CD8-positive, alpha-beta memory T cell (primary cell): ENCODE results near the gene PSD2. TPM values are rescaled to one million over a fixed set of nuclear protein-coding genes. Genes with fewer than 3 reads are reported as not detected.

Experiments
- CTCF ChIA-PET: fragments of 350-600 bp; sonication (Branson Sonifier 250); formaldehyde crosslinking; loops from one replicate; lab custom pipeline; 2021; ENCODE audit warnings: antibody characterized with exemption; lab: Charles Lee
- POLR2A ChIA-PET: fragments of 350-600 bp; sonication (Branson Sonifier 250); formaldehyde crosslinking; loops from one replicate; lab custom pipeline; 2021; ENCODE audit warnings: antibody characterized with exemption; lab: Charles Lee
- DNase-seq, 5 donors: peaks; one replicate each; pipeline versions ENCODE4 v3.0.0 to v3.0.0-alpha.2; 2020 to 2022; ENCODE audit warnings: mixed read lengths in 1 of 5
- H3K27ac ChIP-seq: one replicate; pipeline ENCODE4 v1.7.0; 2013; ENCODE audit warnings: low read depth, mild to moderate bottlenecking, low read length, moderate library complexity
- H3K27me3 ChIP-seq: 2 replicates; pipeline ENCODE4 v1.7.0; 2013; ENCODE audit warnings: low read length, mild to moderate bottlenecking; ENCODE audit not compliant: insufficient read depth, poor library complexity, severe bottlenecking
- H3K36me3 ChIP-seq: 2 replicates; pipeline ENCODE4 v1.7.0; 2013; ENCODE audit warnings: mild to moderate bottlenecking, low read length, moderate library complexity; ENCODE audit not compliant: insufficient read depth
- H3K4me1 ChIP-seq: 2 replicates; pipeline ENCODE4 v1.7.0; 2013; ENCODE audit warnings: mild to moderate bottlenecking, low read length, moderate library complexity; ENCODE audit not compliant: insufficient read depth
- H3K4me3 ChIP-seq: 2 replicates; pipeline ENCODE4 v1.7.0; 2013; ENCODE audit warnings: mild to moderate bottlenecking, low read length
- H3K9me3 ChIP-seq: 2 replicates; pipeline ENCODE4 v1.7.0; 2013; ENCODE audit warnings: mild to moderate bottlenecking, low read length
- H3K27ac Mint-ChIP-seq, 8 donors: one replicate each; pipeline ENCODE4 v1.8.0; 2020 to 2021; ENCODE audit warnings: mixed read lengths in 8 of 8, mild to moderate bottlenecking in 6 of 8, inconsistent platforms in 3 of 8, moderate library complexity in 3 of 8
- H3K27me3 Mint-ChIP-seq, 2 donors: one replicate each; pipeline ENCODE4 v1.8.0; 2020 to 2021; ENCODE audit warnings: mixed read lengths in 2 of 2, mild to moderate bottlenecking in 1 of 2, moderate library complexity in 1 of 2
- H3K36me3 Mint-ChIP-seq, 3 donors: one replicate each; pipeline ENCODE4 v1.8.0; 2020 to 2021; ENCODE audit warnings: mixed read lengths in 3 of 3, inconsistent platforms in 1 of 3, mild to moderate bottlenecking in 1 of 3
- H3K4me1 Mint-ChIP-seq, 3 donors: one replicate each; pipeline ENCODE4 v1.8.0; 2020 to 2021; ENCODE audit warnings: mixed read lengths in 3 of 3, inconsistent platforms in 1 of 3, mild to moderate bottlenecking in 1 of 3
- H3K4me3 Mint-ChIP-seq, 7 donors: one replicate each; pipeline ENCODE4 v1.8.0; 2020 to 2021; ENCODE audit warnings: mixed read lengths in 7 of 7, mild to moderate bottlenecking in 6 of 7, moderate library complexity in 4 of 7, inconsistent platforms in 2 of 7
- H3K9me3 Mint-ChIP-seq, 5 donors: one replicate each; pipeline ENCODE4 v1.8.0; 2020 to 2022; ENCODE audit warnings: mixed read lengths in 5 of 5, mild to moderate bottlenecking in 3 of 5, moderate library complexity in 2 of 5, inconsistent platforms in 1 of 5
- polyA plus RNA-seq: library from polyadenylated mRNA; unstranded; fragments of 300-500 nt; fragmentation: Illumina TruSeq; gene quantifications from one replicate; pipeline ENCODE4 v1.2.3, GENCODE V29; 2021
- total RNA-seq, 2 experiments: library from RNA; stranded (reverse); gene quantifications; one replicate each; pipeline ENCODE4 v1.2.3, GENCODE V29; 2021

PSD2 gene
- total and polyA plus RNA-seq, 3 experiments from 2014 or later: 0.12 TPM; not detected in 2

GRCh38 chr5:139839232-139839815, 43.7 kb downstream of the PSD2 start:
- DNase-seq: peak in 1 of 5 donors; percentile 19
- no peaks in the 10 kb centered on the region for H3K36me3 Mint-ChIP-seq
- no peak overlapping the region for H3K4me3 Mint-ChIP-seq
- peaks cover 15 to 30% of the 10 kb centered on the region in 2 donors for H3K27me3 Mint-ChIP-seq
- CTCF ChIA-PET: interaction anchor here (1.2 kb wide), 1 partner anchor 52 kb away, joined by 4 read pairs; no protein-coding TSS in a partner anchor
- H3K4me3 ChIP-seq: no peak overlapping the region
- H3K27ac Mint-ChIP-seq: no peak overlapping the region
- H3K36me3 ChIP-seq: no peaks in the 10 kb centered on the region
- peaks cover under 1% of the 10 kb centered on the region in 3 donors for H3K4me1 Mint-ChIP-seq
- peaks cover 4% of the 10 kb centered on the region for H3K27me3 ChIP-seq
- H3K9me3 ChIP-seq: no peaks in the 10 kb centered on the region
- H3K4me1 ChIP-seq: no peaks in the 10 kb centered on the region
- no peak overlapping the region for H3K27ac ChIP-seq
- POLR2A ChIA-PET: no interaction called here
- no peaks in the 10 kb centered on the region for H3K9me3 Mint-ChIP-seq

- POLR2A ChIA-PET: no interaction called here
These were observed 44.3 kb downstream of the PSD2 start for GRCh38 chr5:139839918-139840317.

DNA sequence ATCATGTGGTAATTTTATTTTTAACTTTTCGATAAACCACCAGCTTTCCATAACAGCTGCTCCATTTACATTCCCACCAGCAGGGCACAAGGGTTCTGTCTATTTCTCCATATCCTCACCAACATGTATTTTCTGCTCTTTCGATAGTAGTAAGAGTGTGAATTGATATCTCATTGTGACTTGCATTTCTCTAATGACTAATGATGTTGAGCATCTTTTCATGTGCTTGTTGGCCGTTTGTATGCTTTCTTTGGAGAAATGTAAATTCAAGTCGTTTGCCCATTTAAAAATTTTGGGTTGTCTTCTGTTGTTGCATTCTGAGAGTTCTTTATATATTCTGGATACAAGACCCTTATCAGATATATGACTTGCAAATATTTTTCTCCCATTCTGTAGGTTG, 45.9 kb downstream of the PSD2 start:
- POLR2A ChIA-PET: no interaction called here
- DNase-seq: no peak

More at GRCh38 chr5:139839918-139840317, 44.3 kb downstream of the PSD2 start:
- peaks cover 4 to 5% (median 4%) of the 10 kb centered on the region in 3 donors for H3K4me1 Mint-ChIP-seq
- H3K36me3 Mint-ChIP-seq: no peaks in the 10 kb centered on the region
- Histone ChIP-seq H3K9me3 (no peaks in the 10 kb centered on the region), H3K36me3 (no peaks in the 10 kb centered on the region), H3K4me1 (no peaks in the 10 kb centered on the region), H3K27me3 (peaks cover 7% of the 10 kb centered on the region), H3K27ac (no peak overlapping the region), H3K4me3 (no peak overlapping the region)
- H3K4me3 Mint-ChIP-seq: no peak overlapping the region
- peak in 1 of 5 donors; percentile 22 for DNase-seq
- no peaks in the 10 kb centered on the region for H3K9me3 Mint-ChIP-seq
- CTCF ChIA-PET: no interaction called here
- H3K27ac Mint-ChIP-seq: no peak overlapping the region
- H3K27me3 Mint-ChIP-seq: peaks cover 18 to 33% of the 10 kb centered on the region in 2 donors

GRCh38 chr5:139842321-139842720, 46.7 kb downstream of the PSD2 start:
- Histone ChIP-seq H3K36me3 (no peaks in the 10 kb centered on the region), H3K9me3 (no peaks in the 10 kb centered on the region), H3K27ac (no peak overlapping the region), H3K4me1 (no peaks in the 10 kb centered on the region), H3K27me3 (peaks cover 10% of the 10 kb centered on the region), H3K4me3 (no peak overlapping the region)
- peak in 1 of 5 donors; percentile 13 for DNase-seq
- Mint-ChIP-seq H3K27me3 (peaks cover 16 to 23% of the 10 kb centered on the region in 2 donors), H3K4me3 (no peak overlapping the region), H3K27ac (no peak overlapping the region), H3K9me3 (no peaks in the 10 kb centered on the region), H3K4me1 (peaks cover 4 to 8% (median 7%) of the 10 kb centered on the region in 3 donors), H3K36me3 (no peaks in the 10 kb centered on the region)
- ChIA-PET CTCF (interaction anchor here (1.4 to 4.8 kb wide), 3 partner anchors 51 to 77 kb away, joined by 4 to 23 read pairs (median 13); no protein-coding TSS in a partner anchor), POLR2A (no interaction called here)

More for the DNA sequence above, 45.9 kb downstream of the PSD2 start:
- Mint-ChIP-seq H3K27ac (no peak overlapping the region), H3K36me3 (no peaks in the 10 kb centered on the region), H3K9me3 (no peaks in the 10 kb centered on the region), H3K27me3 (peaks cover 16 to 25% of the 10 kb centered on the region in 2 donors), H3K4me3 (no peak overlapping the region), H3K4me1 (peaks cover 4 to 5% (median 4%) of the 10 kb centered on the region in 3 donors)
- Histone ChIP-seq H3K36me3 (no peaks in the 10 kb centered on the region), H3K4me3 (no peak overlapping the region), H3K9me3 (no peaks in the 10 kb centered on the region), H3K27me3 (peaks cover 10% of the 10 kb centered on the region), H3K27ac (no peak overlapping the region), H3K4me1 (no peaks in the 10 kb centered on the region)
- CTCF ChIA-PET: interaction anchor here (2.6 kb wide), 1 partner anchor 50 kb away, joined by 13 read pairs; no protein-coding TSS in a partner anchor

GRCh38 chr5:139843991-139844390, 48.4 kb downstream of the PSD2 start:
- H3K9me3 ChIP-seq: no peaks in the 10 kb centered on the region
- Mint-ChIP-seq H3K4me1 (peaks cover 9 to 15% (median 15%) of the 10 kb centered on the region in 3 donors), H3K27me3 (peaks cover 13 to 23% of the 10 kb centered on the region in 2 donors), H3K4me3 (peak overlapping the region in 1 of 7 donors; percentile 41), H3K27ac (peak overlapping the region in 1 of 8 donors; percentile 25), H3K9me3 (no peaks in the 10 kb centered on the region), H3K36me3 (no peaks in the 10 kb centered on the region)
- ChIA-PET POLR2A (no interaction called here), CTCF (interaction anchor here (0.8 to 4.8 kb wide), 6 partner anchors 16 to 78 kb away, joined by 3 to 23 read pairs (median 4); no protein-coding TSS in a partner anchor)
- H3K36me3 ChIP-seq: no peaks in the 10 kb centered on the region
- H3K27ac ChIP-seq: no peak overlapping the region
- no peak overlapping the region for H3K4me3 ChIP-seq
- peak in 1 of 5 donors; percentile 13 for DNase-seq
- peaks cover 10% of the 10 kb centered on the region for H3K27me3 ChIP-seq
- H3K4me1 ChIP-seq: no peaks in the 10 kb centered on the region

DNA sequence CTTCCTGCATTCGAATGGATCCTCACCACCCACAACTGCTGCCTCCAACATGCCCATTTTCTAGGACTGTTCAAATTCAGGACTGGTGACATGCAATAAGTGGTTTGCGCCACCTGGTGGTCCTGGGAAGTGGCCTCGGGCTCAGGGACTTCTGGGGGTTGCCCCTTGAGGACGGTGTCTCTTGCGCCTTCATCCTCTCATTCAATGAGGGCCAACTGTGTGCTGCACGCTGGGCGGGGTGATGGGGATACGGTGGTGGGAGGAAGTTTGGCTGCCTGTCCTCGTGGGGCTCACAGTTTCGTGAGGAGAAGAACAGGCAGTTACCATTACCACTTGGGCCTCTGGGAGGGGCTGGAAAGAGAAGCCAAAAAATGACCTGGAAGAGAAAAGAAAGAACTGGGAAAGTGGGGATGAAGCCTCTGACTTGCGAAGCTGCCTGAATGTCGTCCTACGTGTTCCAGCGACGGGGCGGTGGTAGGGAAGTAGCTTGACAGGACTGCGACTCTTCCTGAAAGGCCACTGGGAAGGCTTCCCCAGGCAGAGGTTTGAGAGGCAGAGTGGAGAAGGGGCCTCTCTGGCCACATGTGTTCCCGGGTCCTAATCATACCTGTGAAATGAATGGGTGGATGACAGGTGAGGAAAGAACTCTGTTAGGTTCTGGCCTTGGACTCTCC, 49.0 kb downstream of the PSD2 start:
- ChIA-PET POLR2A (no interaction called here), CTCF (interaction anchor here (0.8 to 4.8 kb wide), 5 partner anchors 15 to 79 kb away, joined by 3 to 23 read pairs (median 3); no protein-coding TSS in a partner anchor)
- H3K27me3 Mint-ChIP-seq: peaks cover 15 to 23% of the 10 kb centered on the region in 2 donors
- Histone ChIP-seq H3K27ac (no peak overlapping the region), H3K4me3 (no peak overlapping the region), H3K27me3 (peaks cover 10% of the 10 kb centered on the region), H3K9me3 (no peaks in the 10 kb centered on the region), H3K36me3 (no peaks in the 10 kb centered on the region), H3K4me1 (no peaks in the 10 kb centered on the region)
- H3K36me3 Mint-ChIP-seq: no peaks in the 10 kb centered on the region
- no peaks in the 10 kb centered on the region for H3K9me3 Mint-ChIP-seq
- peak overlapping the region in 3 of 8 donors; percentile 25 to 76 (median 64) for H3K27ac Mint-ChIP-seq
- peaks cover 10 to 20% (median 18%) of the 10 kb centered on the region in 3 donors for H3K4me1 Mint-ChIP-seq
- DNase-seq: peak; percentile 53 to 81 (median 62)
- peak overlapping the region in 1 of 7 donors; percentile 70 for H3K4me3 Mint-ChIP-seq

GRCh38 chr5:139845846-139846681, 50.5 kb downstream of the PSD2 start:
- H3K4me3 Mint-ChIP-seq: peak overlapping the region in 5 of 7 donors; percentile 15 to 71 (median 48)
- H3K4me1 ChIP-seq: no peaks in the 10 kb centered on the region
- peaks cover 15 to 23% of the 10 kb centered on the region in 2 donors for H3K27me3 Mint-ChIP-seq
- H3K4me1 Mint-ChIP-seq: peaks cover 10 to 23% (median 21%) of the 10 kb centered on the region in 3 donors
- H3K27ac ChIP-seq: no peak overlapping the region
- no peaks in the 10 kb centered on the region for H3K36me3 Mint-ChIP-seq
- no peaks in the 10 kb centered on the region for H3K9me3 ChIP-seq
- POLR2A ChIA-PET: no interaction called here
- DNase-seq: peak in 1 of 5 donors; percentile 30
- H3K4me3 ChIP-seq: no peak overlapping the region
- H3K27me3 ChIP-seq: peaks cover 10% of the 10 kb centered on the region
- H3K9me3 Mint-ChIP-seq: no peaks in the 10 kb centered on the region
- CTCF ChIA-PET: interaction anchor here (1.2 to 4.8 kb wide), 2 partner anchors 59 to 81 kb away, joined by 3 to 23 read pairs; no protein-coding TSS in a partner anchor
- H3K36me3 ChIP-seq: no peaks in the 10 kb centered on the region
- peak overlapping the region in 1 of 8 donors; percentile 9 for H3K27ac Mint-ChIP-seq
